Testis (tissue), 2 donors: Measurements from ENCODE around the gene C17orf67.

Experiments used
- CTCF ChIP-seq, 3 experiments: fragments of 450-650 bp in 2 of 3; fragments of 200-600 bp in 1 of 3; sonication (generic) in 1 of 3; IDR thresholded peaks; one replicate each; pipeline ENCODE4 v1.5.1; 2016 to 2019; ENCODE audit warnings: antibody characterized with exemption in 3 of 3, mild to moderate bottlenecking in 2 of 3, moderate library complexity in 1 of 3
- POLR2A ChIP-seq: fragments of 450-650 bp; IDR thresholded peaks from one replicate; pipeline ENCODE4 v1.6.1; 2017; ENCODE audit warnings: antibody characterized with exemption, mild to moderate bottlenecking, moderate library complexity

DNA sequence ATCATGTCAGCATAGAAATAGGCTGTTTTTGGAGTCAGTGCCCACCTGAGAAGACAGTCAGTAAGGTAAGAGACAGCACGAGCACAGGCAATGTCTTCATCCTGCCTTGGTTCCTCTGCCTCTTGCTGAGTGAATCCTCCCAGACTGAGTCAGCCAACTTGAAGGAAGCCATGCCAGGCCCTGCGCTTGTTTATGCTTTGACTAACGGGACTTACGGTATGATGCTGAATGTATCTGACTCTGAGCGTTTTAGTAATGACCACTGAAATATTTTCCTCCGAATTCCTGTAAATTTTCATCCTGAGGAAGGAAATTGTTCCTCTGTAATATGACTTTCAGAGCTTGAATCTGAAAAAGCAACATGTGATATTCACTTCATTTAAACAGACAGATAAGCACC, 18.0 kb downstream of the C17orf67 start:
- TF ChIP-seq POLR2A: no peak
- no peak for TF ChIP-seq CTCF (IDR thresholded peaks at IDR 0.05)
